HG02852 (cell line): ENCODE measurements around the gene MSI2.

ENCODE experiments used
- ATAC-seq: cut with Tn5 transposase; IDR thresholded peaks from one replicate; pipeline ENCODE4 v1.9.1; 2021; ENCODE audit warnings: mild to moderate bottlenecking, moderate library complexity; ENCODE audit not compliant: unreplicated experiment

The MSI2 gene

GRCh38 chr17:57448759-57449283, 192.5 kb downstream of the MSI2 start:
- ATAC-seq = no peak

- ATAC-seq = no peak
Observed at GRCh38 chr17:57451191-57451590, 194.9 kb downstream of the MSI2 start.

DNA sequence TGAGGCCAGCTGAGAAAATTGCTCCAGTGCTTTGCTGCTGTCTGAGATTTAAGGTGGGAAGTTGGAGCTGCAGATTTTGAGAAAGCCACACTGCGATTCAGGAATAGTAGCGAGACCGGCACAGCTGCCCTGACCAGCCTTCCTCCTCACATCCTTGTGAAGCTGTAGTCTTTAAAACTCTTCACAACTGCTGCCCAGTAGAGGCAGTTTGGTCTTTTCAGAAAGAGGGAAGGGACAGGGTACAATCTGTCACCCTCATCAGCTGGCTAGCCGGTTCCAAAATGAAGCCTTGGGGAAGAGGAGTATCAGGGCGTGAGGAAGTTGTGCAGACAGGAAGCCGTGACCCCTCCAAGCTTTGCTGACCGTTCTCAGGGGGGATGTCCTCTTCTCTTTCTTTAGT, 195.3 kb downstream of the MSI2 start:
- ATAC-seq = no peak

DNA sequence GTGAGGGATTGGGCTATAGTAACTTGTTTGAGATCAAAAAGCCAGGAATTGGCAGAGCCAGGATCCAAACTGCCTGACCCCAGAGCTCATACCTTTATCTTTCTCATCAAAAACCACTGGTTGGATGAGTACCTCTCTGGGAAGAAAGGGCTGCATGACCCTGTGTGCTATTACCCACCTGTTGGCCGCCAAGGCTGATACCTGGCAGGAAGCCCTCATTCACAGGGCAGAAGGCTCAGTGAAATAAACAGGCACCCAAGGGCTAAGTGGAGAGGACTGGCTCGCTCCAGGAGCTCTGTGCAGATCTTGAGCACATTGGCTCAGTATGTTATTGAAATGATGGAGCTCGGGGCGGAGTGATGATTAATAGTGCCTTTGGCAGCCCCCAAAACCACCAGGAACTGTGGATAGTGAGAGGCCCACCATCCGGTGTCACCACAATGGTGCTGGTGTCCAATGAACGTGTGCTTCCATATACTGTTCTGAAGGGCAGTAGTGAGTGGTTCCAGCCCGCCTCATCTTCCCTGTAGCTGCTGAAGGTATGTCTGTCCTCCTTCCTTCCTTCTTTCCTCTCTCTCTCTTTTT, 197.6 kb downstream of the MSI2 start:
- ATAC-seq = no peak

DNA sequence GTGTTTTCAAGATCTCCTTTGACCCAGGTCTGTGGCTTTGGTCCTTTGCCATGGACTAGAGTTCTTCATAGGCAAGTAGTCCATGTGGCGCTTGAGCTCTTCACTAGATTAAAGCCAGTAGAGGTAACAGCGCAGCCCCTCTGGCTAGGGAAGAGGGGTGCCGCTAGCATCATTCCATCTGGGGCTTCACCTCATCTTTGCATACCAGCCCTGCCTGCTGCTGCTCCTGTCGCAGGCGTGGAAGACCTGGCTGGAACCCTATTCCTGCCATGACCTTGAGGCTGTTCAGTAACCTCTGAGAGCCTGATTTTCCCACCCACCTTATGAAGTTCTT, 198.4 kb downstream of the MSI2 start:
- ATAC-seq = no peak

DNA sequence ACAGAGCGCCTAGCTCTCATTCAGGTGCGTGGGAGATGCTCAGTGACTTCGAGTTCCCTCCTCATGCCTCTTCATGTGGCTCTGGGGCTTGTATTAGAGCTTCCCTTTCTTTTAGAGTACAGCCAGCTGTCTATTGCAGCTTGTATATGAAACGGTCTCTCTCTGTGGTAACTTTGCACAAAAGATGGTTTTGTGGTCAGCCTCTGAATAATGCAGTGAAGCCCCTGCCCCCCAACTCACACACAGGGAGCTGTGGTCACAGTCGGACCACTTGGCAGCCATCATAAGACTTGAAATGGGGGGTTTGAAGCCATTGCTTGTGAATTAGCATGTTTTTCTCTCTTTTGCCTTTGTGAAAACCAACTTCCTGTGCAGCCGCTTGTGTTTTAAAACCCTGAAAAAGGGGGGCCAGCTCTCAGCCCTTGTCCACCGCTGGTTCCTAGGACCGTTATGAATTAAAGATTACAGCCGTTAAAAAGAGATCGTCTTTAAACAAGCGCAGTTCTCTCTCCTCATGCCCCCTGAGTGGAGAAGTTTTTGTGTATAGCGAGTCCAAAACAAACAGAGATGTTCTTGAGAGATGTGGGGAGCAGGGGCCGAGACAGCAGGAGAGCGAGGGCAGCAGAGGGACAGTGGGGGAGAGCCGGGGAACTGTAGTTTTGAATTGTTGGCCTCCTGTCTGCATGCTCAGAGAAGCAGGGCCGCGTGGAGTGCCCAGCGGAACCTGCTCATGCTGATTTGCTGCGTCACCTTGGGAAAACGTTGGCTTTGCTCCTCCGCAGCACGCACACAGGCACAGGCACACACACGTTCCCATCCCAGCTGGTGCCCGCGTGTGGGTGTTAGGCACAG, 199.0 kb downstream of the MSI2 start:
- peak; percentile 80 for ATAC-seq

DNA sequence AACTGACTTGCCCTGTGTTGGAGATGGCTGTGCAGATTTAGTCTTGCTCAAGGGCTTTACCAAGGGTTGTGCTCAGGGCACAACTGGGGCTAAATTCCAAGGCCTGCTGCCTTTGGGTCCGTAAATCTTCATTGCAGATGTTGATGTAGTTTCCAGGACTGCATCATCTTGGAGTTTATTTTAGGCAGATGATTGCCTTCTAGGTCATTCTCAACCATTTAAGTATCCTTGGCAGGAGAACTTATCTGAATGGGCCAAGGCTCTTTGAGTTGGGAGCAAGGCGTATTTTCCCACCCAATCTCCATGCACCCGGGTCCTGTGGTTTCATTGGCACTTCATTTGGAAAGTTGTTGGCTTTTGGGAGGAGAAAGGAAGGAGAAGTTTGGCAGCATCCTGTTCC, 200.3 kb downstream of the MSI2 start:
- no peak for ATAC-seq

DNA sequence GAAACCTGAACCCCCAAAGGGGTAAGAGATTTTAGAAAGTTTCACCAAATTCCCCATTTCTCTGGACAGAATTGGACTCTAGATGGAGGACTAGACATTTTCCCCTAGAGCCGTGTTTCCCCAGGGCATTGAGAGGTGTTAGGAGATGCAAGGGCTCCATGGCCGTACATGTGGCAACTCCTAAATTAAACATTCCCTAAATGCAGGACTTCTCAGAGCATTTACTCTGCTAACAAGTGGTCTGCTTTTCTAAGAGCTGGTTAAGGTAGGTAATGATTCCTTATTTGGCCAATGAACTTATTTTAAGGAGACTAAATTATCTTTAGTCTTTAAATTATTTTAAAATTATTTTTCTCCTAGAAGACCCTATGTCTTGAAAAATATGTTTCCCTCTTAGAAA, 200.9 kb downstream of the MSI2 start:
- no peak for ATAC-seq

- no peak for ATAC-seq
Observed at GRCh38 chr17:57458718-57459285, 202.5 kb downstream of the MSI2 start.

DNA sequence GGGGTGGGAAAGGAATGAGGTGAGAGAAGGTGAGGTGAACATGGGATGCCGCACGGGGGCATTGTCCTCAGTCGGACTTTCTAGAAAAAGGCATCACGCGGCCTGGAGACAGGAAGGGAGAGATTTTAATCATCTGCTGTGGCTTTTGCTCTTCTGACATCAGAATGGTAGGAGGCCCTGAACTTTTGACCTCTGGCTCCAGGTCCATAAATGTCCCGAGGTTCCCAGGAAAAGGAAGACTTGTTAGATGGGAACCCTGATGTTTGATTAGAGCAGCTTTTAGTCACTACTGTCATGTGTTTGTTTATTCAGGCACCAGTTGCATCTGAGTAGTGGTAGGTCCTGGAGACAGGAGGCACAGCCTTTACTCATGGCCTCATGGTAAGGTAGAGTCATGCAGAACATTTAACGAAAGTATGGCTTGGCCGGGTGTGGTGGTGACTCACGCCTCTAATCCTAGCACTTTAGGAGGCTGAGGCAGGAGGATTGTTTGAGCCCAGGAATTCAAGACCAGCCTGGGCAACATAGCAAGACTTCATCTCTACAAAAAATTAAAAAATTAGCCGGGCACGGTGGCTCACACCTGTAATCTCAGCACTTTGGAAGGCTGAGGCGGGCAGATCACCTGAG, 203.1 kb downstream of the MSI2 start:
- no peak for ATAC-seq

- no peak for ATAC-seq
Observed at GRCh38 chr17:57461082-57461481, 204.8 kb downstream of the MSI2 start.

GRCh38 chr17:57462007-57462579, 205.8 kb downstream of the MSI2 start:
- no peak for ATAC-seq

DNA sequence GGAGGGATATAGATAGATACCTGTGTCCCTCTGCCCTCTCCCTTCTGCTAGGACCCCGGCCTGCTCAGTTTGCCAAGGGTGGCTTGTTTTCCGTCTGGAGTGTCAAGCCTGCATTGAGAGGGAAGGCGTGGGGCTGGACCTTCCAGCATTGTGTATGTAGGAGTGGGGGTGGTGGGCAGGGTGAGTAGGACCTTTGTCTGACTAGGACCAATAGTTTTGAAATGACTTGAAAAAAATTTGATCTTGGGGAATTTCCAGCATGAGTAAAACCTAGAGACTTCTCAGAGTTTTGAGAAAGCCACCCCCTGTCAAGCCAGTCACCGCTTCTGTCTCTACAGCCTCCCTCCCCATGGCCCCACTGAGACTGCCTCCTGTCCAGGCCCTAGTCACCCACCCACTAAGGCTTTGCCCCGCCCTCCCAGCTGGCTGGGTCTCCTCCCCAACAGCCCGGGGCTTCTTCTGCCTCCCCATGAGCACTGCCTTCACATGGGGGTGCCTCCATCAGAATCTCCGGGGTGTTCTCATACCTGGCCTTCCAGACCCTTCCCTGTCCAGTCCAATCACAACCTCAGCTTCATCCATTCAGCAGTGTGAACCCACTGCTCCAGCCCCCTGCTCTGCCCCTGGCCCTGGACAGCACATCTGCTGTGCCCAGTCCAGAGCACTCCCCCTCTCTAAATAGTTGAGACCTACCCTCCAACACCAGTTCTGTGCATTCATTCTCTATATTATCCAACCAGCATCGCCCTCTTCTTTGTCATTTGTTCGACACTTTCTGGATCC, 207.0 kb downstream of the MSI2 start:
- ATAC-seq = peak; percentile 89

- no peak for ATAC-seq
Observed at GRCh38 chr17:57464191-57464864, 208.0 kb downstream of the MSI2 start.

DNA sequence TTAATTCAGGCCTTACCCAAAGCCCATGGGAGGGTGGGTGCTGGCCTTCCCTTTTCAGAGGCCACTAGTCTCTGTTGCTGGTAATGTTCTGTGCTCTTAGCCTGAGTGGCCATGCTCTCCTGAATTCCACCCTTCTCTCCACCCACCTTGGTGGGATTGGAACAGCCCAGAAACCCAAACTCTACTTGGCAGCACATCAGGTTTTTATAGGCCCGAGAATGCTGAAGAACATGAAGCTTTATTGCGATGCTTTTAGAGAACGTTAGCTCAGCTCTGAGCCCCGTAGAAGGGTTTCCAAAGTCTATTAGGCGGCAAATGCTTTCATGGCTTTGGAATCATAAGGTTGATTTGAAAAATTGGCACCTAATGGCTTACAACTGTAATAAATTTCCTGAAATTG, 209.3 kb downstream of the MSI2 start:
- ATAC-seq = no peak

DNA sequence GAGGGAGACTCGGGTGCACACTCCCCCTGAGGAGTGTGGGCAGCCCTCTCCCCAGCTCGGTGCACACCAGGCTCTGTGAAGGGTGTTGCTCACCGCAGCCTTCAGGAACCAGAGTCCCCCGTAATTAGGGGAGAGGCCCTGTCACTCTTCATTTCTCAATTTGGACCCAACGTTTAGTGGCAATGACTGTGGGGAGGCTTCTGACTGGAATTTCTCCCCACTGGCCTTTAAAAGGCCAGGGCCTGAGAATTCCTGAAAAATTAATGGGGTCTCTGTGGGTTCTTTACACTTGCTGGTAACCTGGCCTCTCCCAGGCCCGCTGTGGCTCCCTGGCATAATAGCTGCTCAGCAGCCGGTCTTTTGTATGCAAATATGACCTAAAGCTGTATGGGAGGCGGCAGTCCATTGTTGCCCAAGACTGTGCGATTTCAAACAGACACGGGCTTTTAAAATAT, 209.7 kb downstream of the MSI2 start:
- ATAC-seq = no peak

DNA sequence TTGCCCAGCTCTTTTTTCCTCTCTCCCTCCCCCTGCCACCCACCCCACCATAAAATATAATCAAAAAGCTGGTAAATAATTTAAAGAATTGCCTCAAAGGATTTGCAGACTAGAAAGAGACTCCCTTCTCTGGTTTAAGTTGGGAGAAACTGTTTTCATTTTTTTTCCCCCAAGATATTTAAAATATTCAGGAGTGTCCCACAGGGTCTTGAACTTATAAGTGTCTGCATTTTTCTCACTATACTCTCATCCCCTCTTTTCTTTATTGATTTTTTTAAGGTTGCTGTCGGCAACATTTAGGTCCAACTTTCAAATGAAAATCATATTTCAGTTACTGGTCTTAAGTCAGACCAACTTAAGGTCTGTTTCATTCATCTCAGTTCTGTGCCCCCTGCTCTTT, 210.2 kb downstream of the MSI2 start:
- ATAC-seq = no peak

DNA sequence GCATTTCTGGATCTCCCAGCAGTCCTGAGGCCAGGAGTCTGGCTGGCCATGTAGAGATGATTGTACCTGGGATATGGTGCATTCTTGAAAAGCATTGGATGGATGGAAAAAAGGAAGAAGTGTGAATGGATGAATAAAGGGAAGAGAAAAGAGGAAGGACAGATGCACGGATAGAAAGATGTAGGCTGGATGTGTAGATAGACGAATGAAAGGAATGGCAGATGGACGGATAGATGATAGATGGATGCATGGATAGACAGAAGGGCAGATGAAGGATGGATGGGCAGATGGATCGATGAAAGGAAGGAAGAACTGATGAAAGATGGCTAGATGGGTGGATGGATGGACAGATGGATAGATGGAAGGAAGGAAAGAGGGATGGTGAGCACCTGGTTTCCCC, 210.9 kb downstream of the MSI2 start:
- ATAC-seq = no peak

DNA sequence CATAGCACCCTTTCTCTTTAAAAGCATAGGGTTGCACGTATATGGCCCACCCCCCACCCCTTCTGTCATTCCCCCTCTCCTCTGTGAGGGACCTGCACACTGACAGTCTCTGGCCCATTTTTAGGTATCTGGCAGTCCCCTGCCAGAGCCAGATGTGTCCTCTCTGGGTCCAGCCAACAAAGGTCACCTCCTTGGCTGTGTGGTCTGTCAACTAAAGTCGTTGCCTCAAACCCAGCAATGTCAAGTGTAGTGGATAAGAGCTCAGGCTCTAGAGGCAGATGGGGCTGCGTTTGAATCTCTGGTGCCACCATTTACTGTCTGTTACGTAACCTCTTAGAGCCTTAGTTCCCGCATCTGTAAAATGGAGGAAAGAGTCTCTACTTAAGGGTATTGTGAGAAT, 211.5 kb downstream of the MSI2 start:
- no peak for ATAC-seq
